ENCODE data around the gene TRIM51. TPM values are rescaled to one million over a fixed set of nuclear protein-coding genes. Genes with fewer than 3 reads are reported as not detected.
"Not testable (repeated sequence)": the region's sequence is repeated elsewhere in the genome, so short reads cannot be mapped to it uniquely, and the experiment has no call there.

TRIM51 gene, protein sequence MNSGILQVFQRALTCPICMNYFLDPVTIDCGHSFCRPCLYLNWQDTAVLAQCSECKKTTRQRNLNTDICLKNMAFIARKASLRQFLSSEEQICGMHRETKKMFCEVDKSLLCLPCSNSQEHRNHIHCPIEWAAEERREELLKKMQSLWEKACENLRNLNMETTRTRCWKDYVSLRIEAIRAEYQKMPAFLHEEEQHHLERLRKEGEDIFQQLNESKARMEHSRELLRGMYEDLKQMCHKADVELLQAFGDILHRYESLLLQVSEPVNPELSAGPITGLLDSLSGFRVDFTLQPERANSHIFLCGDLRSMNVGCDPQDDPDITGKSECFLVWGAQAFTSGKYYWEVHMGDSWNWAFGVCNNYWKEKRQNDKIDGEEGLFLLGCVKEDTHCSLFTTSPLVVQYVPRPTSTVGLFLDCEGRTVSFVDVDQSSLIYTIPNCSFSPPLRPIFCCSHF
- not detected in 2 replicates for total RNA-seq

- not testable (repeated sequence) for DNase-seq (ENCODE audit: low read depth)
Observed at GRCh38 chr11:55882997-55883396, at the start of gene TRIM51. TSS of gene TRIM51 (plus strand) at chr11:55883297. CDS start at chr11:55885429, 2,132 bp downstream.

DNA sequence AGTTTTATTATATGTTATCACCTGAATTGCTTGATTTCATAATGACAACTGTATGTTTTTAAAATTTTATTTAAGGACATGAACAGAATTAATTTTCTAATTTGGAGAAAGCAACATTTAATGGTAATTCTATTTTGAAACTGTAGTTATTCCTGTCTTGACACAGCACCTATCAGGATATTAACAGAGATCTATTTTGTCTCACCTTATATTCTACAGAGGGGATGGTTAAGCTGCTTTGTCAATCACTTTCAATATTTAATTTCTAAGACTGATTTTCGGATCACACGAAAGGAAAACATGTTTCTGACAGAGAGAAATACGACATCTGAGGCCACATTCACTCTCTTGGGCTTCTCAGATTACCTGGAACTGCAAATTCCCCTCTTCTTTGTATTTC is 44.6 kb upstream of the TRIM51 start, which contains the start of gene OR5D16:
Gene OR5D16, plus strand, starts transcription at position 301 of the 400 bp plus-strand sequence. Its CDS starts 0 bp downstream, at position 301.
- TF ChIP-seq CTCF (IDR thresholded peaks at IDR 0.05; ENCODE audit: insufficient read depth, low read depth, low read length) = no peak
- H3K4me3 ChIP-seq (ENCODE audit: low read depth, low read length) = no peak within 1 kb of the TSS
- DNase-seq (ENCODE audit: low read depth) = no peak

More at GRCh38 chr11:55882997-55883396, at the start of gene TRIM51:
- not testable (repeated sequence) for H3K4me3 ChIP-seq (ENCODE audit: low read depth, low read length)

DNA sequence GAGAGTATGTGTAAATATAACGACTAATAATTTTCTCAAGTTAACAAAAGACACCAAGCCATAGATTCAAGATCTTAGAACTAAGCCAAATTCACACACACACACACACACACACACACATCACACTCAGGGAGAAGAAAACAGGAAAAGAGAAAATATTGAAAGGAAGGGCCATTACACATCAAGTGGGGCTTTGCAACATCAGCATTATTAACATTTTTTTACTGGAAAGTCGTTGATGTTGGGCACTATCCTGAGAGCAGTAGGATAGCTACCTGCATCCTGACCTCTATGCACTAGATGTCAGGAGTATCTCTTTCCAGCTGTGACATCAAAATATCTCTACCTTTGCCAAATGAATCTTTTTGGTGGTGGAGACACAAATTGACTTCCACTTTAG is 35.6 kb upstream of the TRIM51 start:
- DNase-seq (ENCODE audit: low read depth) = no peak
- no peak for TF ChIP-seq CTCF (IDR thresholded peaks at IDR 0.05; ENCODE audit: insufficient read depth, low read depth, low read length)
- H3K4me3 ChIP-seq (ENCODE audit: low read depth, low read length) = no peak overlapping the region

GRCh38 chr11:55849037-55849436 is 34.1 kb upstream of the TRIM51 start:
- H3K4me3 ChIP-seq (ENCODE audit: low read depth, low read length) = no peak overlapping the region
- TF ChIP-seq CTCF (IDR thresholded peaks at IDR 0.05; ENCODE audit: insufficient read depth, low read depth, low read length) = no peak
- DNase-seq (ENCODE audit: low read depth) = no peak

DNA sequence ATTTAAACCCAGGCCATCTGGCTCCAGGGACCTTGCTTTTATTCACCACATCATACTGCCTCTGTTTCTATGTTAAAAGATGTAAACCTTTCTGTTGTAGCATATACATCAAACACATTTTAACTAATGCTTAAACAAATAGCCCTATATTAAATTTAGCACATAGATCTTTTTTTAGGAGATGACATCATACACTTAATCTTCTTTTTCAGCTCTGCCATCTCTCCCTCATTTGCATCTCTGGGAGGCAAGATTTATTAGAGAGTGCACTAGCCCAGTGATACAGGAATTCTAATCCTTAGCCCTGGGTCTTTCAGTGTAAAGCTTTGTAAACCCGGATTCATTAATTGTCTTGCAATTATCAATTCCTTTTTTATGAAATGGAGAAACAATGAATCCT is 31.0 kb upstream of the TRIM51 start:
- TF ChIP-seq CTCF (IDR thresholded peaks at IDR 0.05; ENCODE audit: insufficient read depth, low read depth, low read length) = no peak
- H3K4me3 ChIP-seq (ENCODE audit: low read depth, low read length) = no peak overlapping the region
- DNase-seq (ENCODE audit: low read depth) = no peak

- no peak for DNase-seq (ENCODE audit: low read depth)
- TF ChIP-seq CTCF (IDR thresholded peaks at IDR 0.05; ENCODE audit: insufficient read depth, low read depth, low read length) = no peak
- H3K4me3 ChIP-seq (ENCODE audit: low read depth, low read length) = no peak overlapping the region
Observed at GRCh38 chr11:55854704-55855103, 28.4 kb upstream of the TRIM51 start.

DNA sequence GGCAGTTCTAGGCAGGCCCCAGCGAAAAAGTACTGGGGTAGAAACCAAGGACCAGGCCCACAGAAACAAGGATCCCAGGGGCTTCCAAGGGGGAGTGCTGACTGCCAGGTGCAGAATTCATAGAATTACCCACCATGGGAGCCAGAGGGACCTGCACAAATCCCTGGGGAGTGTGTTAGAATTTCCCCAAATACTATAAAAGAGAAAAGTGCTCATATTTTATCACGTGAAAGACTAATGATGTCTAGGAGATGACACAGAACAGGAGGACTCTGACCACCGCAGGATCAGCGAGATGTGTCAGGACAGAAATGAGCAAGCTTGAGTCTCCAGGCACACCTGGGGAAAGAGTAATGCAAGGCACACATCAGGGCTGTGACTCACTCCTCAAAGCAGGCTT is 15.7 kb upstream of the TRIM51 start:
- not testable (repeated sequence) for H3K4me3 ChIP-seq (ENCODE audit: low read depth, low read length); DNase-seq (ENCODE audit: low read depth)

DNA sequence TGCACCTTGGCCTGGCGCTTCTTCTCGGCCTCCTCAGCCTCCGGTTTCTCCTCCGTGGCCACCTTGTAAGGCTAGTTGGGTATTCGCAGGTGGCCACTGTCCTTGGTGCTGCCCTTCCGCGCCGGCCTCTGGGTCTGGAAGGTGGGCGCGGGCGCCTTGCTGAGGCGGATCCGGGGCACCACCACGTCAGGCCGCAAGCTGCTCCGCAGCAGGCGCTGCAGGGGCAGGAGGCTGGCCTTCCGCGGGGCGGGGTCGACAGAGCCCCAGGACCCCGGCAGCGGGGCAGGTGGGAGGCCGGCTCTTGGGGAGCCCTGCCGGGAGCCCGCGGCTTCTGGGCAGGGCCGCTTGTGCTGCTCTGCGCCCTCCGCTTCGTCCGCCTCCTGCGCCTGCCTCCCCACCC is 10.4 kb upstream of the TRIM51 start:
- not testable (repeated sequence) for DNase-seq (ENCODE audit: low read depth); H3K4me3 ChIP-seq (ENCODE audit: low read depth, low read length)

- H3K4me3 ChIP-seq (ENCODE audit: low read depth, low read length); DNase-seq (ENCODE audit: low read depth): not testable (repeated sequence)
Observed at GRCh38 chr11:55873146-55873545, 10.0 kb upstream of the TRIM51 start.

- not testable (repeated sequence) for H3K4me3 ChIP-seq (ENCODE audit: low read depth, low read length); DNase-seq (ENCODE audit: low read depth)
Observed at GRCh38 chr11:55884995-55885394, 1.9 kb downstream of the TRIM51 start.

DNA sequence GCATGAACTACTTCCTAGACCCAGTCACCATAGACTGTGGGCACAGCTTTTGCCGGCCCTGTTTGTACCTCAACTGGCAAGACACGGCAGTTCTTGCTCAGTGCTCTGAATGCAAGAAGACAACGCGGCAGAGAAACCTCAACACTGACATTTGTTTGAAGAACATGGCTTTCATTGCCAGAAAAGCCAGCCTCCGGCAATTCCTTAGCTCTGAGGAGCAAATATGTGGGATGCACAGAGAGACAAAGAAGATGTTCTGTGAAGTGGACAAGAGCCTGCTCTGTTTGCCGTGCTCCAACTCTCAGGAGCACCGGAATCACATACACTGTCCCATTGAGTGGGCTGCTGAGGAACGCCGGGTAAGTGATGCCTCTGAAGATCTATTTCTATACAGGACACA is 2.4 kb downstream of the TRIM51 start:
- DNase-seq (ENCODE audit: low read depth); H3K4me3 ChIP-seq (ENCODE audit: low read depth, low read length): not testable (repeated sequence)
